ENCODE results near the gene GAREM2.
A peak's percentile ranks its signal among the peaks of the same experiment; 100 is the strongest.

Gene GAREM2

GRCh38 chr2:26169681-26170414, 3.0 kb upstream of the GAREM2 start:
- DNase-seq (ENCODE audit: low read depth) = no peak

GRCh38 chr2:26170795-26171194, 2.1 kb upstream of the GAREM2 start:
- DNase-seq (ENCODE audit: low read depth) = no peak

- DNase-seq (ENCODE audit: low read depth) = no peak
These were observed 558 bp upstream of the GAREM2 start for GRCh38 chr2:26172189-26172870.

GRCh38 chr2:26173776-26174482, 1.0 kb downstream of the GAREM2 start:
- DNase-seq (ENCODE audit: low read depth) = no peak

GRCh38 chr2:26174691-26175465, 2.0 kb downstream of the GAREM2 start:
- DNase-seq (ENCODE audit: low read depth) = no peak

GRCh38 chr2:26175466-26176278, 2.8 kb downstream of the GAREM2 start:
- DNase-seq (ENCODE audit: low read depth) = no peak

- no peak for DNase-seq (ENCODE audit: low read depth)
These were observed 3.4 kb downstream of the GAREM2 start for GRCh38 chr2:26176279-26176615.

GRCh38 chr2:26177122-26177521, 4.2 kb downstream of the GAREM2 start:
- no peak for DNase-seq (ENCODE audit: low read depth)

- no peak for DNase-seq (ENCODE audit: low read depth)
These were observed 5.4 kb downstream of the GAREM2 start for GRCh38 chr2:26178246-26178645.

- DNase-seq (ENCODE audit: low read depth) = no peak
These were observed 6.0 kb downstream of the GAREM2 start for GRCh38 chr2:26178746-26179436.

GRCh38 chr2:26179446-26179913, 6.6 kb downstream of the GAREM2 start:
- DNase-seq (ENCODE audit: low read depth) = no peak

- DNase-seq (ENCODE audit: low read depth) = no peak
These were observed 9.6 kb downstream of the GAREM2 start for GRCh38 chr2:26182441-26182840.

- DNase-seq (ENCODE audit: low read depth) = no peak
These were observed 10.2 kb downstream of the GAREM2 start for GRCh38 chr2:26182887-26183630.

GRCh38 chr2:26184121-26184520, 11.2 kb downstream of the GAREM2 start:
- DNase-seq (ENCODE audit: low read depth) = no peak

GRCh38 chr2:26184555-26185303, 11.8 kb downstream of the GAREM2 start:
- peak; percentile 77 for DNase-seq (ENCODE audit: low read depth)

- no peak for DNase-seq (ENCODE audit: low read depth)
These were observed 12.5 kb downstream of the GAREM2 start for GRCh38 chr2:26185304-26185928.

- no peak for DNase-seq (ENCODE audit: low read depth)
These were observed 13.3 kb downstream of the GAREM2 start for GRCh38 chr2:26185954-26186770.

GRCh38 chr2:26187114-26187513, 14.2 kb downstream of the GAREM2 start:
- no peak for DNase-seq (ENCODE audit: low read depth)
